Smooth muscle cell of bladder (primary cell): Measurements from ENCODE around the gene MICU2. TPM values are rescaled to one million over a fixed set of nuclear protein-coding genes. Genes with fewer than 3 reads are reported as not detected.

Experiments used
- total RNA-seq: library from RNA; depleted of rRNA; stranded (reverse); fragments of >200 nt; gene quantifications from 2 replicates; pipeline ENCODE4 v1.2.3, GENCODE V29; 2014

Gene MICU2
- 37.0 and 37.8 TPM in 2 replicates for total RNA-seq

GRCh38 chr13:21603531-21604448, at the start of gene MICU2:
TSS of gene MICU2 (minus strand) at chr13:21604170. CDS start at chr13:21604148, 22 bp downstream.

GRCh38 chr13:21458813-21459701, 144.9 kb downstream of the MICU2 start, which contains the start of gene ZDHHC20:
TSS of gene ZDHHC20 (minus strand) at chr13:21459303. CDS start at chr13:21459171, 132 bp downstream.

Other genes with a start within 250 kb of the MICU2 start
- 91.4 and 93.4 TPM in 2 replicates for gene ZDHHC20, start 144.9 kb downstream of the MICU2 start, total RNA-seq
- 3.8 and 9.7 TPM in 2 replicates for gene FGF9, start 66.9 kb upstream of the MICU2 start, total RNA-seq